Liver (tissue), 6 donors: ENCODE data around the gene RPL9. TPM values are rescaled to one million over a fixed set of nuclear protein-coding genes. Genes with fewer than 3 reads are reported as not detected.

Experiments used
- HNF4A ChIP-seq, 2 donors: conservative IDR thresholded peaks; 2 replicates each; pipeline ENCODE4 v1.6.1; 2016; ENCODE audit warnings: antibody characterized with exemption in 2 of 2, mild to moderate bottlenecking in 2 of 2
- JUND ChIP-seq, 2 donors: IDR thresholded peaks; 2 replicates each; pipeline ENCODE4 v1.6.1; 2016; ENCODE audit warnings: antibody characterized with exemption in 2 of 2
- NR2F2 ChIP-seq: IDR thresholded peaks from 2 replicates; pipeline ENCODE4 v1.6.1; 2016; ENCODE audit warnings: antibody characterized with exemption
- polyA plus RNA-seq, 2 donors: library from polyadenylated mRNA; stranded (reverse) in 1 of 2; unstranded in 1 of 2; fragments of 200-250 nt in 1 of 2; fragments of >200 nt in 1 of 2; fragmentation: Nextera tagmentation in 1 of 2; extraction: Ambion mirVana in 1 of 2; gene quantifications; one replicate each; pipeline versions ENCODE4 v1.2.1 to v1.2.3, GENCODE V29; 2013 to 2015
- small RNA-seq: library from RNA; depleted of rRNA; stranded (forward); fragments of <200 nt; gene quantifications from one replicate; pipeline ENCODE3, GENCODE V24; 2014
- total RNA-seq, 2 donors: library from RNA; depleted of rRNA; stranded (reverse); fragments of >200 nt; gene quantifications; one replicate each; pipeline ENCODE4 v1.2.3, GENCODE V29; 2014
- TF ChIP-seq, protein P1 (sequence below): fragments of 150-350 bp; IDR thresholded peaks from 2 replicates; pipeline ENCODE4 v1.5.1; 2017; ENCODE audit warnings: improper control_type of control experiment, low read depth, low read length; ENCODE audit not compliant: missing input control
- donor health status: healthy.
- donor health status: healthy.
- donor health status: healthy.

Gene RPL9
- total and polyA plus RNA-seq, 4 donors, result 427 to 1,176 (median 615) TPM

DNA sequence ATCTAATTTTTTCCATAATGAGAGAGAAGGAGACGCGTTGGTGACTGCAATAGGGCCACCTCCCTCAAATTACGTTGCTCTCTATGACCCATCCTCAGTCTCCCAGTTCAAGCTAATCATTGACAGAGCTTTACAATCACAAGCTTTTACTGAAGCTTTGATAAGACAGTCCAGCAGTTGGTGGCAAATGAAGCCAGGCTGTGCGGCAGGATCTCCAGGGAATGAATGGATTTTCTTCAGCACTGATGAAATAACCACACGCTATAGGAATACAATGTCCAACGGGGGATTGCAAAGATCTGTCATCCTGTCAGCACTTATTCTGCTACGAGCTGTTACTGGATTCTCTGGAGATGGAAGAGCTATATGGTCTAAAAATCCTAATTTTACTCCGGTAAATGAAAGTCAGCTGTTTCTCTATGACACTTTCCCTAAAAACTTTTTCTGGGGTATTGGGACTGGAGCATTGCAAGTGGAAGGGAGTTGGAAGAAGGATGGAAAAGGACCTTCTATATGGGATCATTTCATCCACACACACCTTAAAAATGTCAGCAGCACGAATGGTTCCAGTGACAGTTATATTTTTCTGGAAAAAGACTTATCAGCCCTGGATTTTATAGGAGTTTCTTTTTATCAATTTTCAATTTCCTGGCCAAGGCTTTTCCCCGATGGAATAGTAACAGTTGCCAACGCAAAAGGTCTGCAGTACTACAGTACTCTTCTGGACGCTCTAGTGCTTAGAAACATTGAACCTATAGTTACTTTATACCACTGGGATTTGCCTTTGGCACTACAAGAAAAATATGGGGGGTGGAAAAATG lies 51.7 kb downstream of the RPL9 start, which contains the start of gene KLB (continued):
- TF ChIP-seq, protein P1, sequence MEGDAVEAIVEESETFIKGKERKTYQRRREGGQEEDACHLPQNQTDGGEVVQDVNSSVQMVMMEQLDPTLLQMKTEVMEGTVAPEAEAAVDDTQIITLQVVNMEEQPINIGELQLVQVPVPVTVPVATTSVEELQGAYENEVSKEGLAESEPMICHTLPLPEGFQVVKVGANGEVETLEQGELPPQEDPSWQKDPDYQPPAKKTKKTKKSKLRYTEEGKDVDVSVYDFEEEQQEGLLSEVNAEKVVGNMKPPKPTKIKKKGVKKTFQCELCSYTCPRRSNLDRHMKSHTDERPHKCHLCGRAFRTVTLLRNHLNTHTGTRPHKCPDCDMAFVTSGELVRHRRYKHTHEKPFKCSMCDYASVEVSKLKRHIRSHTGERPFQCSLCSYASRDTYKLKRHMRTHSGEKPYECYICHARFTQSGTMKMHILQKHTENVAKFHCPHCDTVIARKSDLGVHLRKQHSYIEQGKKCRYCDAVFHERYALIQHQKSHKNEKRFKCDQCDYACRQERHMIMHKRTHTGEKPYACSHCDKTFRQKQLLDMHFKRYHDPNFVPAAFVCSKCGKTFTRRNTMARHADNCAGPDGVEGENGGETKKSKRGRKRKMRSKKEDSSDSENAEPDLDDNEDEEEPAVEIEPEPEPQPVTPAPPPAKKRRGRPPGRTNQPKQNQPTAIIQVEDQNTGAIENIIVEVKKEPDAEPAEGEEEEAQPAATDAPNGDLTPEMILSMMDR, result no peak
- TF ChIP-seq NR2F2 (no peak), JUND (IDR thresholded peaks at IDR 0.05) (peak; percentile 31 to 39), HNF4A (conservative IDR thresholded peaks at IDR 0.05) (peak; percentile 20 to 59)

Small RNA genes lying within 50 kb of the gene (small RNA-seq; reads per million reads assigned to genes)
- gene MIR5591, result not detected
- not detected for gene RF00019

Other genes starting within 250 kb of the RPL9 start
- gene RFC1, start 92.6 kb downstream of the RPL9 start, total RNA-seq, result 10 to 100 TPM; 37.6 to 45.2 TPM
- 10 to 100 TPM; 13.3 to 24.0 TPM for gene RFC1, start 92.6 kb downstream of the RPL9 start, polyA plus RNA-seq
- 10 to 100 TPM; 28.0 to 31.0 TPM for gene KLB, start 52.0 kb downstream of the RPL9 start, total RNA-seq
- gene KLB, start 52.0 kb downstream of the RPL9 start, polyA plus RNA-seq, result 10 to 100 TPM; 13.5 to 17.5 TPM
- 1 to 10 TPM; 7.1 to 9.7 TPM for gene LIAS, start 134 bp upstream of the RPL9 start, total RNA-seq
- 1 to 10 TPM; 9.4 to 9.7 TPM for gene LIAS, start 134 bp upstream of the RPL9 start, polyA plus RNA-seq
- gene UGDH, start 68.5 kb upstream of the RPL9 start, total RNA-seq, result 100 to 1,000 TPM in 1 of 2 donors, 10 to 100 TPM in 1; 33.1 to 241 TPM
- 100 to 1,000 TPM in 1 of 2 donors, 10 to 100 TPM in 1; 40.5 to 127 TPM for gene UGDH, start 68.5 kb upstream of the RPL9 start, polyA plus RNA-seq
- gene SMIM14, start 179.9 kb upstream of the RPL9 start, total RNA-seq, result 100 to 1,000 TPM in 1 of 2 donors, 10 to 100 TPM in 1; 21.1 to 102 TPM
- gene SMIM14, start 179.9 kb upstream of the RPL9 start, polyA plus RNA-seq, result 100 to 1,000 TPM in 1 of 2 donors, 10 to 100 TPM in 1; 80.9 to 311 TPM
- 10 to 100 TPM; 25.8 to 26.3 TPM for gene UBE2K, start 239.2 kb upstream of the RPL9 start, total RNA-seq
- gene UBE2K, start 239.2 kb upstream of the RPL9 start, polyA plus RNA-seq, result 10 to 100 TPM; 21.5 to 45.3 TPM